ENCODE data around the gene MMP24OS. TPM values are rescaled to one million over a fixed set of nuclear protein-coding genes. Genes with fewer than 3 reads are reported as not detected.

Gene MMP24OS
- total RNA-seq, 1 donor from 2014 or later: 47.9 TPM

GRCh38 chr20:35302421-35303335, 24.8 kb upstream of the MMP24OS start:
- Mint-ChIP-seq H3K4me3 (no peak overlapping the region), H3K4me1 (peaks cover 11% of the 10 kb centered on the region), H3K9me3 (no peaks in the 10 kb centered on the region), H3K27ac (no peak overlapping the region), H3K36me3 (ENCODE audit: low read depth) (peaks cover 16% of the 10 kb centered on the region), H3K27me3 (no peaks in the 10 kb centered on the region)
- DNase-seq (no peak), ATAC-seq (ENCODE audit: low read depth) (no peak)
- intact Hi-C loops (cut with micrococcal nuclease): loop anchor here (1.0 to 2.0 kb wide), 3 partner anchors 18 to 137 kb away; partner anchors contain the start of gene EIF6
- CTCF ChIA-PET: interaction anchor here (1.0 to 2.4 kb wide), 8 partner anchors 7 to 144 kb away, joined by 3 to 14 read pairs (median 4); partner anchors contain the start of gene MMP24OS
- TF ChIP-seq CTCF (IDR thresholded peaks at IDR 0.05): no peak
- POLR2A ChIA-PET: interaction anchor here (0.6 to 1.1 kb wide), 2 partner anchors 19 to 511 kb away, joined by 3 to 10 read pairs; no protein-coding TSS in a partner anchor

- no peak overlapping the region for H3K27ac Mint-ChIP-seq
- ATAC-seq (ENCODE audit: low read depth) (no peak), DNase-seq (no peak)
- peaks cover 12% of the 10 kb centered on the region for H3K36me3 Mint-ChIP-seq (ENCODE audit: low read depth)
- H3K4me1 Mint-ChIP-seq: peaks cover 11% of the 10 kb centered on the region
- CTCF ChIA-PET: no interaction called here
- H3K4me3 Mint-ChIP-seq: no peak overlapping the region
- intact Hi-C loops (cut with micrococcal nuclease): no loop called here
- H3K27me3 Mint-ChIP-seq: no peaks in the 10 kb centered on the region
- no peaks in the 10 kb centered on the region for H3K9me3 Mint-ChIP-seq
- POLR2A ChIA-PET: no interaction called here
- TF ChIP-seq CTCF (IDR thresholded peaks at IDR 0.05): no peak
Observed at GRCh38 chr20:35301426-35301825, 23.5 kb upstream of the MMP24OS start.

- TF ChIP-seq CTCF (IDR thresholded peaks at IDR 0.05): no peak
- DNase-seq (no peak), ATAC-seq (ENCODE audit: low read depth) (no peak)
- H3K4me3 Mint-ChIP-seq: no peak overlapping the region
- intact Hi-C loops (cut with micrococcal nuclease): no loop called here
- no peak overlapping the region for H3K27ac Mint-ChIP-seq
- H3K4me1 Mint-ChIP-seq: peaks cover 7% of the 10 kb centered on the region
- peaks cover 5% of the 10 kb centered on the region for H3K36me3 Mint-ChIP-seq (ENCODE audit: low read depth)
- ChIA-PET POLR2A (interaction anchor here (0.6 kb wide), 1 partner anchor 145 kb away, joined by 3 read pairs; no protein-coding TSS in a partner anchor), CTCF (no interaction called here)
- no peaks in the 10 kb centered on the region for H3K27me3 Mint-ChIP-seq
- H3K9me3 Mint-ChIP-seq: no peaks in the 10 kb centered on the region
Observed at GRCh38 chr20:35300469-35301262, 22.7 kb upstream of the MMP24OS start.

- ATAC-seq (ENCODE audit: low read depth) (no peak), DNase-seq (no peak)
- Mint-ChIP-seq H3K4me1 (peaks cover 4% of the 10 kb centered on the region), H3K9me3 (no peaks in the 10 kb centered on the region), H3K4me3 (no peak overlapping the region), H3K27ac (no peak overlapping the region), H3K27me3 (no peaks in the 10 kb centered on the region), H3K36me3 (ENCODE audit: low read depth) (peaks cover 5% of the 10 kb centered on the region)
- no peak for TF ChIP-seq CTCF (IDR thresholded peaks at IDR 0.05)
- intact Hi-C loops (cut with micrococcal nuclease): no loop called here
- POLR2A ChIA-PET: no interaction called here
- CTCF ChIA-PET: no interaction called here
Observed at GRCh38 chr20:35299780-35300179, 21.9 kb upstream of the MMP24OS start.

- peaks cover 4% of the 10 kb centered on the region for H3K27me3 Mint-ChIP-seq
- CTCF ChIA-PET: no interaction called here
- DNase-seq (no peak), ATAC-seq (ENCODE audit: low read depth) (no peak)
- POLR2A ChIA-PET: interaction anchor here (1.1 kb wide), 1 partner anchor 14 kb away, joined by 4 read pairs; the partner anchor contains the start of gene EIF6
- no peak for TF ChIP-seq CTCF (IDR thresholded peaks at IDR 0.05)
- H3K36me3 Mint-ChIP-seq (ENCODE audit: low read depth): peaks cover 5% of the 10 kb centered on the region
- no peaks in the 10 kb centered on the region for H3K4me1 Mint-ChIP-seq
- no peaks in the 10 kb centered on the region for H3K9me3 Mint-ChIP-seq
- intact Hi-C loops (cut with micrococcal nuclease): no loop called here
- H3K27ac Mint-ChIP-seq: no peak overlapping the region
- no peak overlapping the region for H3K4me3 Mint-ChIP-seq
Observed at GRCh38 chr20:35298264-35298663, 20.3 kb upstream of the MMP24OS start.
